A549 (cell line): ENCODE results near the gene PTPRN2. TPM values are rescaled to one million over a fixed set of nuclear protein-coding genes. Genes with fewer than 3 reads are reported as not detected.
"Not testable (repeated sequence)": the region's sequence is repeated elsewhere in the genome, so short reads cannot be mapped to it uniquely, and the experiment has no call there.

Experiments used
- ATAC-seq, 2 experiments: fragments of 200-7000 bp in 1 of 2; fragments of >200 bp in 1 of 2; cut with Nextera tagmentation in 1 of 2; cut with Tn5 transposase in 1 of 2; 3 replicates each; pipeline versions ENCODE4 v1.8.0 to v1.9.1; 2018 to 2020; ENCODE audit warnings: mild to moderate bottlenecking in 1 of 2, moderate library complexity in 1 of 2
- CTCF ChIA-PET: fragments of 300-600 bp; sonication (Branson Sonifier 250); formaldehyde crosslinking; extraction: SDS; loops from one replicate; lab custom pipeline; 2021; ENCODE audit warnings: antibody characterized with exemption, inconsistent platforms; lab: Yijun Ruan, JAX
- POLR2A ChIA-PET: fragments of 350-600 bp; formaldehyde crosslinking; extraction: SDS; loops from one replicate; lab custom pipeline; 2021; ENCODE audit warnings: antibody characterized with exemption, inconsistent platforms; lab: Yijun Ruan, JAX
- DNase-seq, 2 experiments: peaks; one replicate each; pipeline versions ENCODE4 v3.0.0 to v3.0.0-alpha.2; 2011 to 2016; ENCODE audit warnings: low read depth in 1 of 2, low spot score in 1 of 2
- FAIRE-seq: peaks from 2 replicates; lab custom pipeline; 2011; peaks lifted over from hg19 to GRCh38; lab: Jason Lieb, UNC
- H3K27ac ChIP-seq, 2 experiments: fragments of >200 bp; sonication (Bioruptor Twin); formaldehyde crosslinking; 3 replicates each; pipeline ENCODE4 v1.5.1; 2016 to 2017
- H3K4me1 ChIP-seq: fragments of >200 bp; sonication (Bioruptor Twin); formaldehyde crosslinking; 3 replicates; pipeline ENCODE4 v1.6.1; 2016
- H3K4me2 ChIP-seq: fragments of >200 bp; sonication (Bioruptor Twin); formaldehyde crosslinking; 3 replicates; pipeline ENCODE4 v1.6.1; 2016
- H3K4me3 ChIP-seq: fragments of >200 bp; sonication (Bioruptor Twin); formaldehyde crosslinking; 3 replicates; pipeline ENCODE4 v1.5.1; 2016
- H3K9me3 ChIP-seq: fragments of >200 bp; sonication (Bioruptor Twin); formaldehyde crosslinking; 3 replicates; pipeline ENCODE4 v1.6.1; 2016
- CBX2 ChIP-seq: fragments of 200-600 bp; sonication (generic); IDR thresholded peaks from 2 replicates; pipeline ENCODE4 v1.6.1; 2016; ENCODE audit warnings: low read depth, mild to moderate bottlenecking, borderline replicate concordance
- FOSL2 ChIP-seq, 2 experiments: fragments of 450-650 bp in 1 of 2; fragments of >200 bp in 1 of 2; sonication (Bioruptor Twin) in 1 of 2; formaldehyde crosslinking; IDR thresholded peaks; 2 replicates each; pipeline versions ENCODE4 v1.5.0 to v1.6.1; 2016 to 2020; ENCODE audit warnings: mild to moderate bottlenecking in 1 of 2, moderate library complexity in 1 of 2
- FOXS1 ChIP-seq: fragments of 250-450 bp; sonication (Bioruptor Pico); IDR thresholded peaks from 2 replicates; pipeline ENCODE4 v1.5.0; 2020; ENCODE audit warnings: mild to moderate bottlenecking, moderate library complexity
- HEYL ChIP-seq: fragments of 250-450 bp; sonication (Bioruptor Pico); IDR thresholded peaks from 2 replicates; pipeline ENCODE4 v1.8.0; 2021; ENCODE audit warnings: mild to moderate bottlenecking, moderate library complexity
- HMGXB4 ChIP-seq: fragments of 250-450 bp; sonication (Bioruptor Pico); IDR thresholded peaks from 2 replicates; pipeline ENCODE4 v1.5.0; 2021; ENCODE audit warnings: mild to moderate bottlenecking, moderate library complexity, borderline replicate concordance
- KDM5A ChIP-seq: fragments of 200-600 bp; sonication (generic); IDR thresholded peaks from 2 replicates; pipeline ENCODE4 v1.6.1; 2016; ENCODE audit warnings: antibody characterized with exemption, mild to moderate bottlenecking
- MAFK ChIP-seq: fragments of 450-650 bp; IDR thresholded peaks from 2 replicates; pipeline ENCODE4 v1.6.1; 2014; ENCODE audit not compliant: partially characterized antibody
- NPAS2 ChIP-seq: fragments of 250-450 bp; sonication (Bioruptor Pico); IDR thresholded peaks from 2 replicates; pipeline ENCODE4 v1.8.0; 2022; ENCODE audit warnings: mild to moderate bottlenecking, moderate library complexity, borderline replicate concordance
- NR3C1 ChIP-seq: fragments of >200 bp; sonication (Bioruptor Twin); formaldehyde crosslinking; IDR thresholded peaks from 3 replicates; pipeline ENCODE4 v1.6.1; 2017
- PHF8 ChIP-seq: fragments of 200-600 bp; sonication (generic); IDR thresholded peaks from 2 replicates; pipeline ENCODE4 v1.6.1; 2016; ENCODE audit warnings: low read depth, mild to moderate bottlenecking, antibody characterized with exemption, moderate library complexity, borderline replicate concordance
- POLR2A ChIP-seq: IDR thresholded peaks from 2 replicates; pipeline ENCODE4 v1.6.1; 2012; ENCODE audit warnings: mild to moderate bottlenecking, low read length
- RARB ChIP-seq: fragments of 250-450 bp; sonication (Bioruptor Pico); IDR thresholded peaks from 2 replicates; pipeline ENCODE4 v1.8.0; 2021; ENCODE audit warnings: mild to moderate bottlenecking, moderate library complexity
- REST ChIP-seq: fragments of 200-600 bp; sonication (generic); IDR thresholded peaks from 2 replicates; pipeline ENCODE4 v1.6.1; 2016; ENCODE audit warnings: antibody characterized with exemption, mild to moderate bottlenecking, moderate library complexity
- SREBF2 ChIP-seq: fragments of 450-650 bp; IDR thresholded peaks from 2 replicates; pipeline ENCODE4 v1.6.1; 2014; ENCODE audit warnings: mild to moderate bottlenecking, moderate library complexity
- USF2 ChIP-seq: fragments of 450-650 bp; IDR thresholded peaks from 2 replicates; pipeline ENCODE4 v1.6.1; 2014; ENCODE audit warnings: antibody characterized with exemption
- ZFP36 ChIP-seq: fragments of 450-650 bp; IDR thresholded peaks from 2 replicates; pipeline ENCODE4 v1.6.1; 2014; ENCODE audit warnings: borderline replicate concordance; ENCODE audit not compliant: partially characterized antibody
- ZNF302 ChIP-seq: fragments of 250-450 bp; sonication (Bioruptor Pico); IDR thresholded peaks from 2 replicates; pipeline ENCODE4 v1.9.0; 2021; ENCODE audit warnings: inconsistent platforms, mild to moderate bottlenecking, moderate library complexity
- WGBS: methylation state at CpG from one replicate; pipeline ENCODE4 v1.1.6; 2017; ENCODE audit errors: missing lambda C conversion rate; 5-methylcytosine and 5-hydroxymethylcytosine counted together
- polyA plus RNA-seq, 4 experiments: library from polyadenylated mRNA; depleted of rRNA in 3 of 4; stranded (reverse); fragments of >200 nt; fragmentation: RNase III in 1 of 4; extraction: RNeasy Plus Mini Kit Qiagen cat#74134 plus additional on column Dnase treatment in 1 of 4; gene quantifications; 2 replicates in 3 of 4; 3 replicates in 1 of 4; pipeline ENCODE4 v1.2.3, GENCODE V29; 2011 to 2017

PTPRN2 gene
- polyA plus RNA-seq, 2 of the 4 experiments (the other 2 are of a cell fraction): 0.41 to 1.2 TPM

GRCh38 chr7:158295966-158296797 lies 291.4 kb downstream of the PTPRN2 start:
- Histone ChIP-seq H3K27ac (no peak overlapping the region), H3K4me2 (no peak overlapping the region), H3K4me3 (no peak overlapping the region), H3K9me3 (no peaks in the 10 kb centered on the region; the same call in 2 of the 3 replicates), H3K4me1 (no peaks in the 10 kb centered on the region)
- TF ChIP-seq KDM5A (no peak), HEYL (CRISPR knock-in tag) (no peak), NPAS2 (CRISPR knock-in tag) (no peak), CBX2 (no peak), FOXS1 (CRISPR knock-in tag) (no peak), PHF8 (no peak), HMGXB4 (CRISPR knock-in tag) (no peak), FOSL2 (IDR thresholded peaks at IDR 0.05) (no peak), FOSL2 (CRISPR knock-in tag; IDR thresholded peaks at IDR 0.05) (no peak), USF2 (no peak), ZFP36 (no peak), NR3C1 (no peak), MAFK (no peak), SREBF2 (no peak), RARB (CRISPR knock-in tag) (no peak)
- FAIRE-seq (no peak), ATAC-seq (no peak), DNase-seq (no peak)
- ChIA-PET CTCF (no interaction called here), POLR2A (no interaction called here)
- 41% methylated on average over 16 of the region's 16 CpGs for WGBS

GRCh38 chr7:158294468-158295215 lies 293.0 kb downstream of the PTPRN2 start:
- H3K4me1 ChIP-seq, H3K9me3 ChIP-seq, H3K4me3 ChIP-seq, CTCF ChIA-PET, H3K4me2 ChIP-seq, H3K27ac ChIP-seq, POLR2A ChIA-PET, ATAC-seq, FAIRE-seq, DNase-seq: not testable (repeated sequence)
- 65% methylated on average over 24 of the region's 29 CpGs for WGBS

GRCh38 chr7:158292948-158293347 lies 294.7 kb downstream of the PTPRN2 start:
- Histone ChIP-seq H3K4me2 (no peak overlapping the region), H3K4me1 (no peaks in the 10 kb centered on the region), H3K27ac (no peak overlapping the region), H3K9me3 (no peaks in the 10 kb centered on the region; the same call in 2 of the 3 replicates), H3K4me3 (no peak overlapping the region)
- 32% methylated on average over 5 of the region's 5 CpGs for WGBS
- CTCF ChIA-PET: no interaction called here
- no peak for FAIRE-seq
- no peak for DNase-seq
- TF ChIP-seq POLR2A (no peak), REST (no peak), ZNF302 (CRISPR knock-in tag) (no peak)
- ATAC-seq: no peak
- POLR2A ChIA-PET: no interaction called here
